ENCODE results near the gene RGS14.
A peak's percentile ranks its signal among the peaks of the same experiment; 100 is the strongest.

The RGS14 gene

DNA sequence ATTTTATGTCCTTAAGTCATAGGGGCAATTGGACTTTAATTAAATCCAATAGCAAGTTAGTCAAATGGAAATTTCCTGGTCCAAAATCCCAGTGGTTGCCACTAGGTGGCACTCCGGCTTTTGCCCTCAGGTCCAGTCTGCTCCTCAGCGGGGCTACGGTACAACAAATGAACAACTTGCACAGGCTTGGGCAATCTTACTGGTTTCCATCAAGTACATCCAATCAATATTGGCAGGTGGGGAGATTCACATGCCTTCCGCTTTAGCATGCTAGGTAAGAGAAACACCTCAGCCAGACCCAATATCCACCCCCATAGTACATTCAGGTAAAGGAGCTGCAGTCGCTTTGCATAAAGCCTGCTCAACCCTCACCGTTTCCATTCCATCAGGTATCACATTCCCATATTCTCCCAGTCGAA is 39.8 kb upstream of the RGS14 start:
- no peaks in the 10 kb centered on the region for H3K79me2 ChIP-seq (ENCODE audit: insufficient read depth, low read depth)
- peaks cover 4% of the 10 kb centered on the region for H3K4me1 ChIP-seq (ENCODE audit: low read depth, poor library complexity, severe bottlenecking)
- no peak overlapping the region for H3K4me2 ChIP-seq
- no peaks in the 10 kb centered on the region for H4K20me1 ChIP-seq (ENCODE audit: insufficient read depth)
- H2AFZ ChIP-seq (ENCODE audit: low read depth) = no peak overlapping the region
- no peaks in the 10 kb centered on the region for H3K36me3 ChIP-seq (ENCODE audit: insufficient read depth)
- H3K4me3 ChIP-seq (IDR thresholded peaks at IDR 0.05; ENCODE audit: insufficient read depth, low read depth, low read length) = no peak overlapping the region
- H3K27ac ChIP-seq = no peak overlapping the region
- no peaks in the 10 kb centered on the region for H3K27me3 ChIP-seq (ENCODE audit: insufficient read depth, low read depth)
- H3K9ac ChIP-seq = no peak overlapping the region
- TF ChIP-seq, protein P1, sequence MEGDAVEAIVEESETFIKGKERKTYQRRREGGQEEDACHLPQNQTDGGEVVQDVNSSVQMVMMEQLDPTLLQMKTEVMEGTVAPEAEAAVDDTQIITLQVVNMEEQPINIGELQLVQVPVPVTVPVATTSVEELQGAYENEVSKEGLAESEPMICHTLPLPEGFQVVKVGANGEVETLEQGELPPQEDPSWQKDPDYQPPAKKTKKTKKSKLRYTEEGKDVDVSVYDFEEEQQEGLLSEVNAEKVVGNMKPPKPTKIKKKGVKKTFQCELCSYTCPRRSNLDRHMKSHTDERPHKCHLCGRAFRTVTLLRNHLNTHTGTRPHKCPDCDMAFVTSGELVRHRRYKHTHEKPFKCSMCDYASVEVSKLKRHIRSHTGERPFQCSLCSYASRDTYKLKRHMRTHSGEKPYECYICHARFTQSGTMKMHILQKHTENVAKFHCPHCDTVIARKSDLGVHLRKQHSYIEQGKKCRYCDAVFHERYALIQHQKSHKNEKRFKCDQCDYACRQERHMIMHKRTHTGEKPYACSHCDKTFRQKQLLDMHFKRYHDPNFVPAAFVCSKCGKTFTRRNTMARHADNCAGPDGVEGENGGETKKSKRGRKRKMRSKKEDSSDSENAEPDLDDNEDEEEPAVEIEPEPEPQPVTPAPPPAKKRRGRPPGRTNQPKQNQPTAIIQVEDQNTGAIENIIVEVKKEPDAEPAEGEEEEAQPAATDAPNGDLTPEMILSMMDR (conservative IDR thresholded peaks at IDR 0.05; ENCODE audit: low read depth, low read length) = peak; percentile 87

DNA sequence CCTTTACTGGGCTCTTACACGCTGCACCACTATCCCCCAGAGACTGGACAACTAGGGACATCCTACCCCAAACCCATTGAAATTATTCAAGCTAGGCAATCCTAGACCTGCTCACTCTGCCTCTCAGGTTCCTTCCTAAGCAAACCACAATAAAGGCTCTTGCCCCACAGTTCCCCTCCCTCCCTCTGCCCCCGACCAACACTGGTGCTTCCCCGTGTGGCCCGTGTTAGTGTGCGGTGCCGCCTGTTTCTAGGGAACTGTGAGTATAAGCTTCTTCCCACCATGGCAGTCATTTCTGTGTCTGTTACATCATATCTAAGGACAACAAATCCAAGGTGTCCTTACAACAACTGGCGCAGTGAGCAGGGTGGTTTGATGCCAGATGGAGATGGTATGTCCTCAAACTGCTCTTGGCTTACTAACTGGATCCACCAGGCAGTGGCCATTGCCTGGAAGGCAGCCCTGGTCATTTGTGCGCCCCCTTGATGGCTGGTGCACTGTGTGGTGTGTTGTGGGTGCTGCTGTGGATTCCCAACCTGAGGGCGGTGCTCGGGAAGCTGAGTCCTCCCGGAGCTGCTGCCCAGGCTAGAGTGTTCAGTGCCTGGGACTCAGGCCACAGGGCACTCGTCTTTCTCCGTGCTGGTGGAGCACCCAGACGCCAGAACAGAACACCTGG is 37.7 kb upstream of the RGS14 start:
- H3K27ac ChIP-seq = no peak overlapping the region
- no peak overlapping the region for H3K4me2 ChIP-seq
- no peaks in the 10 kb centered on the region for H3K27me3 ChIP-seq (ENCODE audit: insufficient read depth, low read depth)
- peaks cover 4% of the 10 kb centered on the region for H3K4me1 ChIP-seq (ENCODE audit: low read depth, poor library complexity, severe bottlenecking)
- H3K36me3 ChIP-seq (ENCODE audit: insufficient read depth) = no peaks in the 10 kb centered on the region
- H3K79me2 ChIP-seq (ENCODE audit: insufficient read depth, low read depth) = no peaks in the 10 kb centered on the region
- no peak overlapping the region for H2AFZ ChIP-seq (ENCODE audit: low read depth)
- H4K20me1 ChIP-seq (ENCODE audit: insufficient read depth) = no peaks in the 10 kb centered on the region
- H3K9ac ChIP-seq = no peak overlapping the region
- no peak overlapping the region for H3K4me3 ChIP-seq (IDR thresholded peaks at IDR 0.05; ENCODE audit: insufficient read depth, low read depth, low read length)
- TF ChIP-seq, protein P1 (conservative IDR thresholded peaks at IDR 0.05; ENCODE audit: low read depth, low read length) = no peak

DNA sequence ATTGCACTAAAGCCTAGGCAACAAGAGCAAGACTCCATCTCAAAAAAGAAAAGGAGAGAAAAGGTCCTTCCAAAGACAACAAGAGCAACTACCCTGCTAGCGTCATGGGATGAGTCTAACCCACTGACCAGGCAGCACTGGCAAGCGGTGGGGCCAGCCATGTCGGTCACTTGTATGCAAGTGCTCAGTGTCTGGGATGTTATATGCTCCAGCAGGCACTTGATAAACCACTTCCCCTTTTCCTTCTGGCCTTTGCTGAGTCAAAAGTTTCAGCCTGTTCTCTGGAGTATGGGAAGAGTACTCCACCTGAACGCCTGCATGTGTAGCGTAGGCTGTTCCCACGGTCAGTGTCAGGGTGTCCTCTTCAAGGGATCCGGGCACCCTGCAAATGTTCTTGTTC is 36.8 kb upstream of the RGS14 start:
- Histone ChIP-seq H3K9ac (no peak overlapping the region), H3K27ac (no peak overlapping the region), H3K4me3 (IDR thresholded peaks at IDR 0.05; ENCODE audit: insufficient read depth, low read depth, low read length) (no peak overlapping the region), H2AFZ (ENCODE audit: low read depth) (no peak overlapping the region), H3K36me3 (ENCODE audit: insufficient read depth) (no peaks in the 10 kb centered on the region), H4K20me1 (ENCODE audit: insufficient read depth) (no peaks in the 10 kb centered on the region), H3K4me2 (no peak overlapping the region), H3K4me1 (ENCODE audit: low read depth, poor library complexity, severe bottlenecking) (peaks cover 4% of the 10 kb centered on the region), H3K27me3 (ENCODE audit: insufficient read depth, low read depth) (no peaks in the 10 kb centered on the region), H3K79me2 (ENCODE audit: insufficient read depth, low read depth) (no peaks in the 10 kb centered on the region)
- TF ChIP-seq, protein P1 (conservative IDR thresholded peaks at IDR 0.05; ENCODE audit: low read depth, low read length) = no peak

DNA sequence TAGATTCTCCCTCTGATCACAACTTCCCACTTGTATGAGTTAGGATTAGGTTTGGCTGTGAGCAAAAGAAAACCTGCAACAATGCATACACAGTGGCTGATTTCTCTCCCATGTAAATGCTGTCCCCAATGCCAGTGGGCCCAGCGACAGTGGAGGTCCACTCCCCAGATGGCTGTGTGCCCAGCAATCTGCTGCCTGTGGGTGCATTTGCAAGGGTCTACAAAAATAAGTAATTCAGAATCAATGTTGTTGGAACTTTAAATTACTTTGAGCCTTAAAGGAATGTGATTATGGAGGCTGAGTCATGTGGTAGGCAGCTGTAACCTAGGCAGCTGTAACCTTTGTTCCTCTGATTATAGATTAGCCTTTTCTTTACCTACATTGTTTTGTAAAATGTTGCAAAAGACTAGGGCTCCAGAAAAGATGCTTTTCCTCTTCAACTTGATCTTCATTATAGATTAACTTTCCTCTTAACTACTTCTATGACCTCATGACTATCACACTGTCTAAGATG is 31.8 kb upstream of the RGS14 start:
- Histone ChIP-seq H4K20me1 (ENCODE audit: insufficient read depth) (no peaks in the 10 kb centered on the region), H3K27me3 (ENCODE audit: insufficient read depth, low read depth) (no peaks in the 10 kb centered on the region), H3K36me3 (ENCODE audit: insufficient read depth) (no peaks in the 10 kb centered on the region), H3K79me2 (ENCODE audit: insufficient read depth, low read depth) (no peaks in the 10 kb centered on the region), H3K4me3 (IDR thresholded peaks at IDR 0.05; ENCODE audit: insufficient read depth, low read depth, low read length) (no peak overlapping the region), H3K27ac (no peak overlapping the region), H3K9ac (no peak overlapping the region), H3K4me2 (no peak overlapping the region), H3K4me1 (ENCODE audit: low read depth, poor library complexity, severe bottlenecking) (no peaks in the 10 kb centered on the region), H2AFZ (ENCODE audit: low read depth) (no peak overlapping the region)
- TF ChIP-seq, protein P1 (conservative IDR thresholded peaks at IDR 0.05; ENCODE audit: low read depth, low read length) = no peak

Data from KMS-11 (cell line).